ENCODE data around the gene ITGB4.
"Not testable (repeated sequence)": the region's sequence is repeated elsewhere in the genome, so short reads cannot be mapped to it uniquely, and the experiment has no call there.

The ITGB4 gene

DNA sequence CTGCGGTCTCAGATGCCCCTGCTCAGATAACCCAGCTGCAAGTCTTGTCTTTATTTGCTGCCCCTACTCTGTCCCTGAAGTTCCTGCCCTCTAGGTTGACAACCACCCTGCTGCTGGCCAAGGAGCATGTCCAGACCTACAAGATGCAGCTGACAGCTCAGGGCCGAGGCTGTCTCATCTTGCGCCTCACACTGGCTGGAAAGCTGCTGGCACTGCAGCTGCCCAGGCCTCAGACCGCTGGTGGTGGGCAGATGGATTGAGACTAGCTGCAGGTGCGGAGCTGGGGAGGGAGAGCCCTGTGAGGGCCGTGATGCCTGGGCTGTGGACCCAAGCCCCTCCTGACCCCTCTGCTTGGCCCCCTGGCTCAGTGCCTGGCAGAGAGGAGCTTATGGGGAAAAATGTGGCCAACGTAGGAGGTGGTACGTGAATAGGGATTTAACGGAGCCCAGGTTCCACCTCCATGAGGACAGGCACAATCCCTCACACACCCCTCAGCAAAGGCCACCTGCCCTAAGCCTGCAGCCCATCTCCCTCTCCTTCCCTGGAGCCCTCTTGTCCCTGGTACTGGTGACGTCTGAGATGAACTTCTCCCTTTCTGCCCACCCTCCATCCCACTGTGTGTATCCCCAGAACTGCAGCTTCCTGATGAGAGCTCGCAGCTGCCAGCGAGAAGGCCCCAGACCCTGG is 52.0 kb downstream of the ITGB4 start:
- DNase-seq = no peak

- DNase-seq = no peak
Observed at GRCh38 chr17:75773808-75774470, 52.7 kb downstream of the ITGB4 start.

DNA sequence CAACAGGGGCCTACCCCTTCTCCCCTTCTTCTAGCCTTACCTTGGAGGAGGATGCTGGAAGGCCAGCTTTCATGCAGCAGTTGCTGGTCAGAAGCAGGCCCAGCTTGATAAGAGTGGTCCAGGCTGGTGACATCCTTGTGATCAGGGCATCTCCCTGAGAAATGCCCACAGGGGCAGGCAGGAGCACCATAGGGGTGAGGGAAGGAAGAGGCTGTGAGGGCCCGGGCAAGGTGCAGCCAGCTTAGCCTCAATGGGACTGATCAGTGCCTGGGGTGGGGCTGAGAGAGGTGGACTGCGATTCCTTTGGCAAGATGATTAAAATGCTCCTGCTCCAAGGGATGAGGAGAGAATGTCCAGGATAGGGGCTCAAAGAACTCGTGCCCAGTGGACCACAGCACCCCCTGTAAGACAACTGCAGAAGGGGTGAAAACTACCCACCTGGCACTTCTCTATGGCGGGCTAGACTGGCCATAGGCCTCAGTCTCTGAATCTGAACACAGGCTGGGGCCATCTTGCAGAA is 53.3 kb downstream of the ITGB4 start:
- no peak for DNase-seq

DNA sequence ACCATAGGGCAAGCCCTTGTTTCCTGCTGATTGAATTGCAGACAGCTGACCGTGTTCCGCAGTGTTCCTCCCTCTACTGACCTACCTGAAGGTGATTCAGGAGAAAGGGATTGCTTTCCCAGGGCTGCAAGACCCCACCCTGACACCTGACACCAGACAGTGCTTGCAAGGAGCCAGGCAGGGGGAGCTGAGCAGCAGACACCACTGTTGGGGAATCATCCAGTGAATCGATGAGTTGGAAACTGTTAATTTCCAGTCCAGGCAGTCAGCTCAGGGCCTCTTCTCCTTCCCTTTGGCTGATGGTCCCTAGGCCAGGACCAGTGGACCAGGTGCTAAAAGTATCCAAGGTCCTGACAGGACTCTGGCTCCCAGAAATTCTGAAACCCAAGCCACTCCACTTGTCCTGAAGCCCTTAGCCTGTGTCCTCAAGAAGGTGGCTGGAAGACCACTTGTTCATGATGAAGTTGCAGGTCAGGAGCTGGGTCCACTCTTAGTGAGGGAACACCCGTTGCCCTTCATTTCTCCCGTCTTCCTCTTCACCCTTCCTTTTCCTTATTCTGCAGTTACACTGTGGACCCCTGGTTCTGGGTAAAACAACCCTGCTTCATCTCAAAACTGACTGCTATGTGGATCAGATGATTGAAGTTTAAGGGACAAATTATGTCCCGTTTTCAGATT is 53.9 kb downstream of the ITGB4 start:
- DNase-seq = no peak

GRCh38 chr17:75776386-75777295 is 55.4 kb downstream of the ITGB4 start:
- DNase-seq = no peak

DNA sequence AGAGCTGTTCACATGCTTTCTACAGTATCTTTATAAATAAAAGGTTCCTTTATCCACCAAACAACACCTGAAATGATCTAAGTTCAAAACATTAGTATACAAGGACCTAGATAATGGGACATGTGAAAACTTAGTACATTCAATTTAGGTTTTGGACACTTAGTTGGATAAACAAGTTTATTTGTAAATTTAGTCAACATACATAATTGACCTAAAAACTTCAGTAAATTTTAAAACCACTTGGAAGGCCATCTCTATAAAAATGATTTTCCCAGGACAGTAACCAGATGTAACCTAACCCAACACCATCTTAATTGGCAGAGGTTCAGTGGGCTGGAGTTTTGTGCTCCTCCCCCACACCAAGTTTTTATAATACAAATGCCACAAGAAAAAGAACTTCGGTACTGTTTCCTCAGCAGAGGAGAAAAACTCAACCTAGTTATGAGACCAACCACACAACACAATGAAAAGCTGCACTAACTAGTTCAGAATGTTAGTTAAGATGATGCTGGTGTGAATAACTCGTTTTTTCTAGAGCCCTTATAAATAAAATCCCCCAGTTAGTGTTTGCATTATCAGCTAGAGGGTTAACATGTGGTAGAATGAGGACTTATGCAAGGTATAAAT is 56.1 kb downstream of the ITGB4 start:
- DNase-seq = no peak

- DNase-seq = not testable (repeated sequence)
Observed at GRCh38 chr17:75778066-75778860, 57.0 kb downstream of the ITGB4 start.

- DNase-seq = no peak
Observed at GRCh38 chr17:75778861-75779249, 57.6 kb downstream of the ITGB4 start.

DNA sequence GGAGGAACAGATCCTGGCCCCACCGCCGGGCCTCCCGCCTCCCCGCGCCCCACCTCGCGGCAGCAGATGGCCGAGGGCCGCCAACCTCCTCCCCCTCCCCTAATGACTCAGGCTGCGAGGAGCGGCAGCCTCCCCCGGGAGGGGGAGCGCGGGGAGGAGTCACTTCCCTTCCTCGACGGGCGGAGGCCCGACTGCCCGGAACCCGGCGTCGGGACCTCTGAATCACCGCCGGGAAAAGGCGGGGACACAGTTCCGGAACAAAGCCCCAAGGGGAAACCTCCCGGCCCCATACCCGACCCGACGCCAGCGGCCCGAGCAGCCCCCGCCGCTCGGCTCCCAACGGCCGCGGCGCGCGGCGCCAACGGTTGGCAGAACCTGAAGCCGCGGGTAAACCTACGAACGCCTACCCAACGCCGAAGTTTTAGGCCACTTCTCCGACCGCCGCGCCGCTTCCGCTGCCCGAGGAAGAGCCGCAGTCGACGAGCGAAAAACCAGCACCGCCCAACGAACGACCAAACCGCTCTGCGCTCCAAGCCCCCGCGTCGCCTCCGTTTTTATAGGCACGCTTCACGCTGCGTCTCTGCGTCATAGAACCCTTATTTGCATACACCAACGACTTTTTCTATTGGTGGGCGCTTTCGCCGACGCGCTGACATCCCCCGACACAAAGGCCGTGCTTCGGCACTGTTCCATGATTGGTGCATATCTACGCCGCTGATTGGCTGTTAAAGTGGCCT is 58.2 kb downstream of the ITGB4 start:
- peak; percentile 100 for DNase-seq

GRCh38 chr17:75779987-75780889 is 59.0 kb downstream of the ITGB4 start:
- no peak for DNase-seq

DNA sequence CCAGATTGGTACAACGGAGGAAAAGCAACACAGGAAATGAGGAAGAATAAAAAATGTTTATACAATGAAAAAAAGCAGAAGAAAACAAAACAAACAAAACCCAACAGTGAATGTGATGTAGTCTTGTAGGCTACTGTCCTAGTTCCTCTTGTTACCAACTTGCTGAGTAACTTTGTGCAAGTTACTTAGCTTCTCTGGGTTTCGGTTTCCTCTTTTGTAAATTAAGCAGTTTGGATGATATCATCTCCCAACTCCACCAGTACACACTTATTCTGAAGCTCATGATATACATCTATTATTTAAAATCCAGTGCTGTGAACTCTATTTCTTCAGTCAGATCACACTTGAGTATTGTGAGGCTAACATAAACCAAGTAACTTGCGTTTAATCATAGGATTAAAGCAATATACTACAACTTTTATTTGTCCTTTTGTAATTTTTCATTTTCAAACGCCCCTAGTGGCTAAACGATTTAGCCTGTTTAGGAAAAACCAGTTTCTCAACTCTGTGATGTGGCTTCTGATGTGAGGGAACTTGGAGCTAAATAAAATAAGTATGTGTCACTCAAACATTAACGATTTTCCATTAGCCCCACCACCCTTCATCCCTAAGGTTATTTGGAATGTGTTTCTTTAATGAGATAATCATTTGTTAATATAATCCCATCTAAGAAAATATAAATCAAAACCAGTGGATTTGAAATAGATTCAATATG is 62.0 kb downstream of the ITGB4 start:
- DNase-seq = peak; percentile 68

- no peak for DNase-seq
Observed at GRCh38 chr17:75783803-75784472, 62.7 kb downstream of the ITGB4 start.

GRCh38 chr17:75784473-75785015 is 63.3 kb downstream of the ITGB4 start, which contains the start of gene UNK:
Gene UNK (plus strand): TSS chr17:75784806. CDS start chr17:75784881, 75 bp downstream.
- peak; percentile 99 for DNase-seq

DNA sequence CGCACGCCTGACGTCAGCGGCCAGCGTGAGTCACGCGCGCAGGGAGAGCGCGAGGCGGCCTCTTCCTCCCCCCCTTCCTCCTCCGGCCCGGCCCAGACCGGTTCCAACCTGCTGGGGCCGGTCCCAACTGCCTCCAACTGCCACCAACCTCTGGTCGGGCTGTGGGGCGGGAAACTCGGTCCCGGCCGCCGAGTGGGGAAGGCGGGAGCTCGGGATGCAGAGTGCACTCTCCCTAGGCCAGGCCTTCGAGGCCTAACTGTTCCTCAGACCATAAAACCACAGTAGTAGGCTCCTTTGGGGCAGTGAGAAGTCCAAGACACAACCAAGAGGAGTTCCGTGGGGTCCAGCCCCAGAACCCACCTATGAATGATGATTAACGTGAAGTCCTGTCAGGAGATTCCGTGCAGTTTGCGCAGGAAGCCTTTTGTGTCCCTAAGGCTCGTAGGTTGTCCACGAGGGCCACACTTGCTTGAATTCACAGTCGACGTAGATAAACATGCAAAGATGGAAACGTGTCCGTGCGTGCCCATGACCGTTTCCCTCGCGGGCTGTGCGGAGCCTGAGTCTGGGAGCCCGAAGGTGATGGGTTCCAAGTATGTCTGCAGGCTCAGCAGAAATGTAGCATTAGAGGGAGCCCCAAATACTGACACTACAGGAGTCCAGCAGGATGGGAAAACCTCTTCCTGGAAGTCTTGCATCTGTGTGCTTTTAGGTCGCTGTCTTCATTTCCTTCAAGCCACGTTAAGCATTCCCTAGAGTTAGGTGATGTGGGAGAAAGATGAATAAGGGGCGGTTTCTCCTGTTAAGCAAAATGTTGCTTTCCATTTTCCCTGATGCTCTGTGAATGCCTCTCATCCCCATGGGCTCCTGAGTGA is 64.0 kb downstream of the ITGB4 start:
- peak; percentile 92 for DNase-seq

DNA sequence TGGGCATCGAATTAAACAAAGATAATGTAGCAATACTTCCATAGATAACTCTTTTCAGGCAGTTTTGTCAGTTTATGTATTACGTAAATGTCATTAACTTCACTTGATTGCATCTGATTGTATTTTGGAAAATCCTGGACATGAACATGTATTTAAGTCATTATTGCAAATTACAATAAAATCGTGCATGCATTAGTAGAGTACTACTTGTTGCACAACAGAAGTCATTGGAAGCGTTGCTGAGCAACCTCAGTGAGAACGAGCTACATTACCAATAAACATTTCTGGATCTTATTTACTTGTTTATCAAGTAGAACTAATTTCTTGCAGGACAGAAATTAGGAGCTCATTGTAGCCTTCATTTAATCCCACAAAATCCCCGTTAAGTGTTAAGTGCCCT is 70.0 kb downstream of the ITGB4 start:
- no peak for DNase-seq

GRCh38 chr17:75793460-75793859 is 72.2 kb downstream of the ITGB4 start:
- no peak for DNase-seq

Data from fibroblast of skin of back (primary cell).